ENCODE data around the gene PLAC8. TPM values are rescaled to one million over a fixed set of nuclear protein-coding genes. Genes with fewer than 3 reads are reported as not detected.

The PLAC8 gene, protein sequence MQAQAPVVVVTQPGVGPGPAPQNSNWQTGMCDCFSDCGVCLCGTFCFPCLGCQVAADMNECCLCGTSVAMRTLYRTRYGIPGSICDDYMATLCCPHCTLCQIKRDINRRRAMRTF
- total RNA-seq = not detected in 2 replicates

DNA sequence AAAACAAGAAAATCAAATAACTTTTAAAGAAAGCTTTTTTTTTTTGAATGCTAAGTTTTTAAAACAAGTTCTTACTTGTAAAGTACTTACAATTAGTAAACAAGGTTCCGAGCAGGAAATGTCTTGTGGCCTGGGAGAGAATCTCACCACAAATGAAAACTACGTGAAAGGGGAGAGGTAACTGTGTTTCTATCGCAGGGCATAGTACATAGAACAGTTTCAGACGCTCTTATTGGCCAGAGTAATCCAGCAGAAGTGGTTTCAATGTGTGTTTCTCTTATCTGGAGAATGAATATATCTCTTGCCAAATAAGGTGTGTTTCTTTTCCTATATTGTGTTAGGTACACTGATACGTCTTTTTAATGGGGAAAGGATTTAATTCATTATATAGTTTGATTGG is at the start of gene PLAC8:
TSS of gene PLAC8 (minus strand) at position 154 of the 400 bp plus-strand sequence. CDS start 6,808 bp downstream, outside the sequence.

Other genes with a start within 250 kb of the PLAC8 start
- gene SEC31A, start 223.6 kb downstream of the PLAC8 start, total RNA-seq = 304 and 357 TPM in 2 replicates
- 4.0 and 5.6 TPM in 2 replicates for gene THAP9, start 214.0 kb downstream of the PLAC8 start, total RNA-seq
- gene LIN54, start 103.9 kb downstream of the PLAC8 start, total RNA-seq = 15.3 and 16.9 TPM in 2 replicates
- gene COPS4, start 79.5 kb downstream of the PLAC8 start, total RNA-seq = 91.2 and 104 TPM in 2 replicates
- 10.1 and 13.3 TPM in 2 replicates for gene COQ2, start 170.1 kb upstream of the PLAC8 start, total RNA-seq
- gene HPSE, start 220.1 kb upstream of the PLAC8 start, total RNA-seq = 0.62 and 2.5 TPM in 2 replicates